IMR-90 (cell line): ENCODE data around the gene LRRC15. TPM values are rescaled to one million over a fixed set of nuclear protein-coding genes. Genes with fewer than 3 reads are reported as not detected.

Source experiments
- ATAC-seq: fragments of 200-7000 bp; cut with Tn5 transposase; 2 replicates; pipeline ENCODE4 v1.9.1; 2020; ENCODE audit warnings: low read depth, mild to moderate bottlenecking, moderate library complexity
- BruUV-seq: library from RNA; stranded (reverse); fragments of 400-500 nt; replicated peaks from 2 replicates; lab custom pipeline; 2021; lab: Mats Ljungman, UMichigan
- CTCF ChIA-PET: fragments of 300-600 bp; formaldehyde crosslinking; extraction: SDS; loops from one replicate; lab custom pipeline; 2021; ENCODE audit warnings: antibody characterized with exemption; lab: Yijun Ruan, JAX
- POLR2A ChIA-PET: fragments of 300-600 bp; sonication (Branson Sonifier 250); formaldehyde crosslinking; loops from one replicate; lab custom pipeline; 2022; ENCODE audit warnings: antibody characterized with exemption; ENCODE audit not compliant: unreplicated experiment; lab: Charles Lee
- DNase-seq: peaks from one replicate; pipeline ENCODE4 v3.0.0; 2013
- H2AFZ ChIP-seq: replicated peaks from 2 replicates; pipeline ENCODE3; 2013; ENCODE audit warnings: low read length, mild to moderate bottlenecking; ENCODE audit not compliant: poor library complexity
- H2AK5ac ChIP-seq: 2 replicates; pipeline ENCODE4 v1.6.1; 2013; ENCODE audit warnings: low read depth, low read length, inconsistent platforms
- H2AK9ac ChIP-seq: replicated peaks from 2 replicates; pipeline ENCODE3; 2013; ENCODE audit warnings: mild to moderate bottlenecking, low read depth, low read length, moderate library complexity; ENCODE audit not compliant: poor library complexity
- H2BK120ac ChIP-seq: 2 replicates; pipeline ENCODE4 v1.6.1; 2013; ENCODE audit warnings: low read depth, low read length, inconsistent platforms
- H2BK15ac ChIP-seq: 3 replicates; pipeline ENCODE4 v1.6.1; 2013; ENCODE audit warnings: low read depth, low read length, inconsistent platforms
- H2BK20ac ChIP-seq: 2 replicates; pipeline ENCODE4 v1.6.1; 2013; ENCODE audit warnings: low read depth, mild to moderate bottlenecking, inconsistent platforms, low read length, moderate library complexity
- H2BK5ac ChIP-seq: 2 replicates; pipeline ENCODE4 v1.6.1; 2013; ENCODE audit warnings: mild to moderate bottlenecking, low read depth, low read length, inconsistent platforms; ENCODE audit not compliant: poor library complexity, severe bottlenecking
- H3K14ac ChIP-seq: replicated peaks from 2 replicates; pipeline ENCODE4 v1.6.1; 2013; ENCODE audit warnings: low read depth, low read length, inconsistent platforms
- H3K18ac ChIP-seq: 2 replicates; pipeline ENCODE4 v1.6.1; 2013; ENCODE audit warnings: low read depth, low read length, control low read depth
- H3K23ac ChIP-seq: 2 replicates; pipeline ENCODE4 v1.6.1; 2013; ENCODE audit warnings: low read depth, low read length, inconsistent platforms
- H3K27ac ChIP-seq: 2 replicates; pipeline ENCODE4 v1.5.1; 2013; ENCODE audit warnings: mild to moderate bottlenecking, control low read depth, low read length; ENCODE audit not compliant: insufficient read depth
- H3K27me3 ChIP-seq: 2 replicates; pipeline ENCODE4 v1.6.1; 2013; ENCODE audit warnings: low read length; ENCODE audit not compliant: control insufficient read depth, insufficient read depth
- H3K36me3 ChIP-seq: 2 replicates; pipeline ENCODE4 v1.6.1; 2013; ENCODE audit warnings: low read length, mixed read lengths; ENCODE audit not compliant: control insufficient read depth, insufficient read depth
- H3K4ac ChIP-seq: 2 replicates; pipeline ENCODE4 v1.6.1; 2013; ENCODE audit warnings: low read depth, low read length, inconsistent platforms
- H3K4me1 ChIP-seq: 2 replicates; pipeline ENCODE4 v1.6.1; 2013; ENCODE audit warnings: low read length, mixed read lengths; ENCODE audit not compliant: control insufficient read depth, insufficient read depth
- H3K4me2 ChIP-seq: 2 replicates; pipeline ENCODE4 v1.6.1; 2013; ENCODE audit warnings: low read depth, mild to moderate bottlenecking, control low read depth, low read length, moderate library complexity
- H3K4me3 ChIP-seq: 2 replicates; pipeline ENCODE4 v1.5.1; 2013; ENCODE audit warnings: low read depth, mild to moderate bottlenecking, control low read depth, low read length, moderate library complexity; ENCODE audit not compliant: insufficient read depth
- H3K56ac ChIP-seq: 2 replicates; pipeline ENCODE4 v1.6.1; 2013; ENCODE audit warnings: low read length, inconsistent platforms; ENCODE audit not compliant: insufficient read depth; ENCODE audit errors: extremely low read depth
- H3K79me1 ChIP-seq, 2 experiments: 2 replicates each; pipeline ENCODE4 v1.6.1; 2013; ENCODE audit warnings: low read length in 2 of 2, inconsistent platforms in 1 of 2, low read depth in 1 of 2
- H3K9ac ChIP-seq: 2 replicates; pipeline ENCODE4 v1.6.1; 2013; ENCODE audit warnings: low read depth, low read length, control low read depth
- H3K9me1 ChIP-seq: 2 replicates; pipeline ENCODE4 v1.6.1; 2013; ENCODE audit warnings: low read length, inconsistent platforms; ENCODE audit not compliant: insufficient read depth
- H3K9me3 ChIP-seq: 2 replicates; pipeline ENCODE4 v1.6.1; 2013; ENCODE audit warnings: low read length; ENCODE audit not compliant: control insufficient read depth, insufficient read depth
- H4K20me1 ChIP-seq: 2 replicates; pipeline ENCODE4 v1.6.1; 2013; ENCODE audit warnings: low read length, inconsistent platforms; ENCODE audit not compliant: insufficient read depth
- H4K5ac ChIP-seq: 2 replicates; pipeline ENCODE4 v1.6.1; 2013; ENCODE audit warnings: mild to moderate bottlenecking, low read depth, low read length, control low read depth
- H4K8ac ChIP-seq, 2 experiments: 2 replicates each; pipeline ENCODE4 v1.6.1; 2013; ENCODE audit warnings: low read depth in 2 of 2, low read length in 2 of 2, control low read depth in 1 of 2, inconsistent platforms in 1 of 2
- H4K91ac ChIP-seq: 2 replicates; pipeline ENCODE4 v1.6.1; 2013; ENCODE audit warnings: low read depth, low read length, inconsistent platforms; ENCODE audit not compliant: insufficient read depth
- BHLHE40 ChIP-seq: fragments of 150-350 bp; IDR thresholded peaks from 2 replicates; pipeline ENCODE4 v1.6.1; 2016; ENCODE audit warnings: mild to moderate bottlenecking, low read depth, low read length
- CEBPB ChIP-seq: IDR thresholded peaks from 2 replicates; pipeline ENCODE4 v1.6.1; 2012; ENCODE audit warnings: low read depth, low read length, improper control_type of control experiment
- CHD1 ChIP-seq: IDR thresholded peaks from 2 replicates; pipeline ENCODE4 v1.6.1; 2012; ENCODE audit warnings: low read depth, low read length, improper control_type of control experiment
- CTCF ChIP-seq: conservative IDR thresholded peaks from 2 replicates; pipeline ENCODE4 v1.5.1; 2012; ENCODE audit warnings: mild to moderate bottlenecking, low read depth, low read length, improper control_type of control experiment
- FOS ChIP-seq: fragments of 150-350 bp; IDR thresholded peaks from 2 replicates; pipeline ENCODE4 v1.6.1; 2016; ENCODE audit warnings: low read depth, low read length
- MAFK ChIP-seq: IDR thresholded peaks from 2 replicates; pipeline ENCODE4 v1.6.1; 2012; ENCODE audit warnings: low read depth, low read length, improper control_type of control experiment
- MAZ ChIP-seq: IDR thresholded peaks from 2 replicates; pipeline ENCODE4 v1.6.1; 2012; ENCODE audit warnings: low read depth, mild to moderate bottlenecking, low read length, improper control_type of control experiment, moderate library complexity, borderline replicate concordance
- MXI1 ChIP-seq: IDR thresholded peaks from 2 replicates; pipeline ENCODE4 v1.6.1; 2012; ENCODE audit warnings: low read depth, mild to moderate bottlenecking, low read length, moderate library complexity, borderline replicate concordance
- NFE2L2 ChIP-seq: fragments of 150-350 bp; IDR thresholded peaks from 2 replicates; pipeline ENCODE4 v1.6.1; 2016; ENCODE audit warnings: low read depth, mild to moderate bottlenecking, low read length
- POLR2A ChIP-seq: IDR thresholded peaks from 2 replicates; pipeline ENCODE4 v1.6.1; 2012; ENCODE audit warnings: mild to moderate bottlenecking, low read depth, low read length
- RAD21 ChIP-seq: IDR thresholded peaks from 2 replicates; pipeline ENCODE4 v1.6.1; 2012; ENCODE audit warnings: low read length, improper control_type of control experiment
- RCOR1 ChIP-seq: IDR thresholded peaks from 2 replicates; pipeline ENCODE4 v1.6.1; 2012; ENCODE audit warnings: mild to moderate bottlenecking, low read length, improper control_type of control experiment; ENCODE audit not compliant: insufficient replicate concordance
- RFX5 ChIP-seq: IDR thresholded peaks from 2 replicates; pipeline ENCODE4 v1.8.0; 2012; ENCODE audit warnings: low read depth, mild to moderate bottlenecking, low read length, moderate library complexity
- SMC3 ChIP-seq: fragments of 150-350 bp; IDR thresholded peaks from 2 replicates; pipeline ENCODE4 v1.6.1; 2016; ENCODE audit warnings: low read depth, mild to moderate bottlenecking, antibody characterized with exemption, low read length, moderate library complexity
- WGBS, 2 experiments: methylation state at CpG; one replicate each; pipeline versions ENCODE4 v1.1.5 to v1.1.7; 2013; ENCODE audit warnings: missing lambda C conversion rate in 2 of 2; ENCODE audit not compliant: insufficient read length in 1 of 2; ENCODE audit errors: extremely low coverage in 2 of 2; 5-methylcytosine and 5-hydroxymethylcytosine counted together
- dilution Hi-C: fragments of 300-500 bp; cut with HindIII; formaldehyde crosslinking; loops from one replicate; pipeline ENCODE4 v1.14.3; 2018; ENCODE audit warnings: low sequenced_read_pairs; ENCODE audit not compliant: unreplicated experiment
- in situ Hi-C: fragments of 300-500 bp; cut with MboI; formaldehyde crosslinking; loops from 3 replicates; pipeline ENCODE4 v1.14.3; 2019; ENCODE audit warnings: low sequenced_read_pairs, inconsistent platforms, mixed read lengths
- intact Hi-C: fragments of 100-400 bp; cut with micrococcal nuclease; formaldehyde crosslinking; loops from 2 replicates; pipeline ENCODE4 v1.10.0; 2022
- polyA plus RNA-seq, 3 experiments: library from polyadenylated mRNA; depleted of rRNA; stranded (reverse); fragments of >200 nt; gene quantifications; 2 replicates each; pipeline ENCODE4 v1.2.3, GENCODE V29; 2012; ENCODE audit warnings: low replicate concordance in 1 of 3
- total RNA-seq: library from RNA; depleted of rRNA; stranded (reverse); fragments of >200 nt; gene quantifications from 2 replicates; pipeline ENCODE4 v1.2.3, GENCODE V29; 2012
- TF ChIP-seq, protein P1 (sequence below): fragments of 150-350 bp; IDR thresholded peaks from 2 replicates; pipeline ENCODE4 v1.6.1; 2017; ENCODE audit warnings: mild to moderate bottlenecking, antibody characterized with exemption, low read length, low read depth
- TF ChIP-seq, protein P2 (sequence below): fragments of 150-350 bp; IDR thresholded peaks from 2 replicates; pipeline ENCODE4 v1.6.1; 2016; ENCODE audit warnings: low read depth, mild to moderate bottlenecking, low read length, moderate library complexity, borderline replicate concordance

LRRC15 gene
- total and polyA plus RNA-seq, 2 of the 4 experiments (the other 2 are of a cell fraction) = 2.5 to 9.0 TPM

- H3K9ac ChIP-seq = no peak overlapping the region
- H4K20me1 ChIP-seq = no peaks in the 10 kb centered on the region; the same call in 1 of the 2 replicates
- TF ChIP-seq CEBPB (no peak), BHLHE40 (no peak), SMC3 (no peak), RAD21 (no peak), POLR2A (no peak), RFX5 (no peak), MAFK (no peak), FOS (no peak), CTCF (no peak), MAZ (no peak), NFE2L2 (no peak), MXI1 (no peak), RCOR1 (no peak), CHD1 (no peak)
- TF ChIP-seq, protein P1, sequence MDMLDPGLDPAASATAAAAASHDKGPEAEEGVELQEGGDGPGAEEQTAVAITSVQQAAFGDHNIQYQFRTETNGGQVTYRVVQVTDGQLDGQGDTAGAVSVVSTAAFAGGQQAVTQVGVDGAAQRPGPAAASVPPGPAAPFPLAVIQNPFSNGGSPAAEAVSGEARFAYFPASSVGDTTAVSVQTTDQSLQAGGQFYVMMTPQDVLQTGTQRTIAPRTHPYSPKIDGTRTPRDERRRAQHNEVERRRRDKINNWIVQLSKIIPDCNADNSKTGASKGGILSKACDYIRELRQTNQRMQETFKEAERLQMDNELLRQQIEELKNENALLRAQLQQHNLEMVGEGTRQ = no peak
- TF ChIP-seq, protein P2, sequence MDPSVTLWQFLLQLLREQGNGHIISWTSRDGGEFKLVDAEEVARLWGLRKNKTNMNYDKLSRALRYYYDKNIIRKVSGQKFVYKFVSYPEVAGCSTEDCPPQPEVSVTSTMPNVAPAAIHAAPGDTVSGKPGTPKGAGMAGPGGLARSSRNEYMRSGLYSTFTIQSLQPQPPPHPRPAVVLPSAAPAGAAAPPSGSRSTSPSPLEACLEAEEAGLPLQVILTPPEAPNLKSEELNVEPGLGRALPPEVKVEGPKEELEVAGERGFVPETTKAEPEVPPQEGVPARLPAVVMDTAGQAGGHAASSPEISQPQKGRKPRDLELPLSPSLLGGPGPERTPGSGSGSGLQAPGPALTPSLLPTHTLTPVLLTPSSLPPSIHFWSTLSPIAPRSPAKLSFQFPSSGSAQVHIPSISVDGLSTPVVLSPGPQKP = no peak
- H3K9me1 ChIP-seq = 0 out of 2 replicates have a peak, but pooled peaks cover 3% of the 10 kb centered on the region
- BruUV-seq = no TSS peak
- H2BK5ac ChIP-seq = no peak overlapping the region
- whole genome bisulfite sequencing, 2 experiments = 87% methylated on average over 10 of the region's 15 CpGs; no CpG with 5 or more reads in 1 of the 2 experiments
- H3K36me3 ChIP-seq = peaks cover 3% of the 10 kb centered on the region
- ChIA-PET POLR2A (interaction anchor here (0.7 kb wide), 1 partner anchor 810 kb away, joined by 11 read pairs; no protein-coding TSS in a partner anchor), CTCF (interaction anchor here (0.6 to 1.3 kb wide), 2 partner anchors 67 to 658 kb away, joined by 3 to 4 read pairs; no protein-coding TSS in a partner anchor)
- H3K23ac ChIP-seq = no peak overlapping the region
- H3K4me2 ChIP-seq = no peak overlapping the region
- no peak overlapping the region for H3K56ac ChIP-seq
- no peak overlapping the region for H2BK15ac ChIP-seq
- H3K79me1 ChIP-seq = no peaks in the 10 kb centered on the region
- H3K9me3 ChIP-seq = no peaks in the 10 kb centered on the region; the same call in 1 of the 2 replicates
- in situ Hi-C loops (no loop called here), dilution Hi-C loops (no loop called here), intact Hi-C loops (loop anchor here (10.0 kb wide), 1 partner anchor 265 kb away; the partner anchor contains the start of gene HES1)
- H3K4me3 ChIP-seq = no peak overlapping the region
- no peak overlapping the region for H2BK120ac ChIP-seq
- no peak overlapping the region for H4K91ac ChIP-seq
- peaks cover 9% of the 10 kb centered on the region for H3K4me1 ChIP-seq
- H3K18ac ChIP-seq = no peak overlapping the region
- no peak overlapping the region for H2AK5ac ChIP-seq
- no peak for ATAC-seq
- H4K5ac ChIP-seq = no peak overlapping the region
- H3K14ac ChIP-seq = no peak overlapping the region
- no peak overlapping the region for H4K8ac ChIP-seq
- H2BK20ac ChIP-seq = no peak overlapping the region
- no peak overlapping the region for H3K27ac ChIP-seq
- DNase-seq = no peak
- no peak overlapping the region for H2AFZ ChIP-seq
- peaks cover 12% of the 10 kb centered on the region; the same call in 1 of the 2 replicates for H3K27me3 ChIP-seq
- no peak overlapping the region for H3K4ac ChIP-seq
- H2AK9ac ChIP-seq = no peak overlapping the region
These were observed 30.4 kb upstream of the LRRC15 start for GRCh38 chr3:194399874-194400411.
